ENCODE results near the gene HLA-DOA.

Gene HLA-DOA

DNA sequence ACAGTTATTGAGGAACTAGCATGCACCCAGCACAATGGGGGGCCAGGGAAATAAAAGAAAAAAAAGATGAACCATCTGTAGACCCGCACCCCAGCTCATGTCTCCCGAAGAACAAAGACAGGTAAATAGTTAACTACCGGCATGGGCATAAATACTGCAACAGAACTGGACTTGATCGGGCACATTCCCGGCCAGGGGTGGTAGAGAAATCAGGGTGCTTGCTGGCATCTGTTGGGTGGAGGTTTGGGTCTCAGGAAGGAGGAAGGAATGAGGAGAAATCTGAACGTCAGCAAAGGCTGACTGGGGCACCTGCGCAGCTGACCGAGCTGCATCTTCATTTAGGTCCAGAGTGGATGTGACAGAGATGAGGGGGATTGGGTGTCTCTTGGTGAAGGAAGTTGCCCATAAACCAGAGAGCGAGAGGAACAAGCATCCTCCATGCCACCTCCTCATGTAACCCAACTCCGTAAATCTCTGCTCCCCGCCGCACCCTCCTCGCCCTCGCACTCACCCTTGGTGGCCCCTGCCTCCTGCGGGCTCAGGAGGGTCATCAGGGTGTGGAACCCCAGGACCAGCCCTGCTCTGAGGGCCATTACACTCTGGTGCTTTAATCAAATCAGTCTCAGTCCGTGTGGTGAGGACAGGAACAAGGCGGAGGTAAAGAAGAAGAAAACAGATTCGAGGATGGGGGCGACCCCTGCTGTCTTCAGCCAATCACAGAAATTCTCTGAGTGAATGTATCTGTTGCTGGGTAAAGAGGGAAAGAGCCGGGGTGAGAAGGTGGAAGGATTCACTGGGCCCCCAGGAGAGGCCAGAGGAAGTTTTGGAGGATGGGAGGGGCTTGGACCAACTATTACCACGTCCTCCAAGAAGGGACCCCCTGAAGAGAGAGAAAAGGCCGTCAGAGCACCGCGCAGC lies at the start of gene HLA-DOA:
Gene HLA-DOA, minus strand, starts transcription at position 648 of the 918 bp plus-strand sequence.
- DNase-seq (ENCODE audit: low read depth), result peak; percentile 45

DNA sequence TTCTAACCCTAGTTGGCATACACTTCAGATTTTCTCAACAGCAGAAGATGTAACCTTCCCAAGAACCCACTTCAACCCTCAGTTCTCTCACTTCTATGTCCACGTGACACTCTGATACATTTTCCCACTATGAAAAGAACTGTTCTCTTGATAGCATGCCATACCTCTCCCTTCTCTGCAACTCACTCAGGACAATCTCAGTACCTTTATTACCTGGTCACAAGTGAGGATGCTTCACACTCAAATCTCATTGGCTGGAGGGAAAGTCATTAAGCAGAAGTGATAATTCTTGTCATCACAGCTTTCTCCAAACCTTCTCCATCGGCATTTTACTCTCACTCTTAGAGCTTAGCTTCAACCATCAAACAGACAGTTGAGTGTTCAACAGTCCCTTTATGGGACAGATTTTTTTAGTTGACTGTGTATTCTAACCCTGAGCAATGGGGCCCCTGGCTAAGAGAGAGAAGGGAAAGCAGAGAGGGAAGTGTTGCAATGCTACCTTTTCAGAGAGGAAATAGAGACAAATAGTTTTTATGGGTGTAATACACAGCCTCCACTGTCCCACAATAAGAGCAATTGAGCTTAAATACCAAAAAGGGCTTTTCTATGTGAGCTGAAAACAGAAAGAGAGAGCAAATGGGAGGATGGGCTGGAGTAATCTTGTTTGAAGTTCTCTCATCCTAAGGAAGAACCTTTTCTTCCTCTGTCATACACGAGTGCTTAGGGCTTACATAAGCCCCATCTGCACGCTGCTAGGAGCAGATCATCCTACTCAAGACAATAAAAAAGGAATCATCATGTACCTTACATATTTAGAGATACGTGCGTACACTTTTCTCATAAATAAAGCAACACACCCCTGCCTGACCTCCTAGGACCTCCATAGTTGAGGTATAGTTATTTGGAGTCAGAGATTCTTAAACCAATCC lies 48.1 kb upstream of the HLA-DOA start:
- DNase-seq (ENCODE audit: low read depth), result no peak

- no peak for DNase-seq (ENCODE audit: low read depth)
Measured at GRCh38 chr6:33053230-33053629, 43.8 kb upstream of the HLA-DOA start.

DNA sequence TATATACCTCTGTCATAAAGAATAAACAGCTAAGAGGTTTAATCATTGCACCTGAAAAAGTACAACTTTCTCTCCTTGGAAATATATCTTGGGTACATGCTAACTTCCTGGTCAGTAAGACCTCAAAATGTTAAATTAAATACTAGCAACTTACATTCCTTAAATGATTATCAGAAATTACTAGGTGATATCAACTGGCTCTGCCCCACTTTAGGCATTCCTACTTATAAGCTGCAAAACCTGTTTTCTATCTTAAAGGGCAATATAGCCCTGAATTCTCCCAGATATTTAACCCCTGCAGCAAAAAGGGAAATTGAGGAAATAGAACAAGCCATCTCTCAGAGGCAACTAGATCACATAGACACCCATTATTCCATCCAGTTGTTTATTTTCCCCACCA lies 43.2 kb upstream of the HLA-DOA start:
- DNase-seq (ENCODE audit: low read depth), result no peak

- DNase-seq (ENCODE audit: low read depth), result no peak
Measured at GRCh38 chr6:33050014-33050810, 40.8 kb upstream of the HLA-DOA start.

DNA sequence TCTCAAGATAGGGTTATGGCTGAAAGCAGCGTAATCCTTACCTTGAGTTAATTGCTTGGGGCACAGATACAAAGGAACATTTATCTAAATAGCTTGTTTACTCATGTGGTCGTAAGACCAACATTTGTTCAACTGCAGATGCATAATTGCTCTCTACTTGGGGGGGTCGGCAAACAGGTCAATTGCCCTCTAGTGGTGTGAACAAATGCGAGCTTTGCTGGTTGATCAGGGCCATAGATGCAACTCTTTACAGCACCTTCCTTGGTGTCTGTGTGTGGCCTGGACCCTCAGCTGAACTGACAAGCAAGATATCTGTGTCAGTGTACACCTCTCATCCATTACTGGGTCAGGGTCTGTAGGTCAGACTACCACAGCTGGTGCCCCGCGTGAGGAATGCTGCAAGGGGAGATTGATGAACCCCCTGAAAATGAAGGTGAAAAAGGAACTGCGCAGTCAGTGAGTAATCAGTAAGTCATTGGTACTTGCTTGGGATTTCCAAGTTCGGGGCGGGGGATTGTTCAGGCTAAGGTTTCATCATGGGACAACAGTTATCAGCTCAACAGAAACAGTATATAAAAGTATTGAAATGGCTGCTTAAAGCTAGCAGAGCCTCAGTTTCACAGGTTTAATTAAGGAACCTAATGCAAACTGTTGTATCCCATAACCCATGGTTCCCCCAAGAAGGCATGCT lies 40.1 kb upstream of the HLA-DOA start:
- DNase-seq (ENCODE audit: low read depth), result peak; percentile 22

GRCh38 chr6:33040157-33040556 lies 30.8 kb upstream of the HLA-DOA start:
- no peak for DNase-seq (ENCODE audit: low read depth)

- no peak for DNase-seq (ENCODE audit: low read depth)
Measured at GRCh38 chr6:33036535-33036934, 27.1 kb upstream of the HLA-DOA start.

GRCh38 chr6:33034554-33034953 lies 25.2 kb upstream of the HLA-DOA start:
- DNase-seq (ENCODE audit: low read depth), result no peak

GRCh38 chr6:33030245-33030644 lies 20.9 kb upstream of the HLA-DOA start:
- no peak for DNase-seq (ENCODE audit: low read depth)

GRCh38 chr6:33029328-33030184 lies 20.2 kb upstream of the HLA-DOA start:
- peak; percentile 17 for DNase-seq (ENCODE audit: low read depth)

GRCh38 chr6:33028220-33028849 lies 18.9 kb upstream of the HLA-DOA start:
- no peak for DNase-seq (ENCODE audit: low read depth)

DNA sequence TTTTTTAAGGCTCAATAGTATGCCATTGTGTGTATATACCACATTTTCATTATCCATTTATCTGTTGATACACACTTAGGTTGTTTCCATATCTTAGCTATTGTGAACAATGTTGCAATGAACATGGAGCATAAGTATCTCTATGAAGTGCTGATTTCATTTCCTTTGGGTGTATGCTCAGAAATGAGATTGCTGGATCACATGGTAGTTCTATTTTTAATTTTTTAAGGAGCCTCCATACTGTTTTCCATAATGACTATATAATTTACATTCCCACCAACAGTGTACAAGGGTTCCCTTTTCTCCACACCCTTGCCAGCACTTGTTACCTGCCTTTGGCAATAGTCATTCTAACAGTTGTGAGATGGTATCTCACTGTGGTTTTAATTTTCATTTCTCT lies 15.1 kb upstream of the HLA-DOA start:
- DNase-seq (ENCODE audit: low read depth), result no peak

GRCh38 chr6:33023536-33023935 lies 14.1 kb upstream of the HLA-DOA start:
- DNase-seq (ENCODE audit: low read depth), result no peak

- no peak for DNase-seq (ENCODE audit: low read depth)
Measured at GRCh38 chr6:33021917-33022316, 12.5 kb upstream of the HLA-DOA start.

- no peak for DNase-seq (ENCODE audit: low read depth)
Measured at GRCh38 chr6:33019372-33019771, 10.0 kb upstream of the HLA-DOA start.

GRCh38 chr6:33018904-33019303 lies 9.5 kb upstream of the HLA-DOA start:
- DNase-seq (ENCODE audit: low read depth), result peak; percentile 39

- no peak for DNase-seq (ENCODE audit: low read depth)
Measured at GRCh38 chr6:33018418-33018817, 9.0 kb upstream of the HLA-DOA start.

DNA sequence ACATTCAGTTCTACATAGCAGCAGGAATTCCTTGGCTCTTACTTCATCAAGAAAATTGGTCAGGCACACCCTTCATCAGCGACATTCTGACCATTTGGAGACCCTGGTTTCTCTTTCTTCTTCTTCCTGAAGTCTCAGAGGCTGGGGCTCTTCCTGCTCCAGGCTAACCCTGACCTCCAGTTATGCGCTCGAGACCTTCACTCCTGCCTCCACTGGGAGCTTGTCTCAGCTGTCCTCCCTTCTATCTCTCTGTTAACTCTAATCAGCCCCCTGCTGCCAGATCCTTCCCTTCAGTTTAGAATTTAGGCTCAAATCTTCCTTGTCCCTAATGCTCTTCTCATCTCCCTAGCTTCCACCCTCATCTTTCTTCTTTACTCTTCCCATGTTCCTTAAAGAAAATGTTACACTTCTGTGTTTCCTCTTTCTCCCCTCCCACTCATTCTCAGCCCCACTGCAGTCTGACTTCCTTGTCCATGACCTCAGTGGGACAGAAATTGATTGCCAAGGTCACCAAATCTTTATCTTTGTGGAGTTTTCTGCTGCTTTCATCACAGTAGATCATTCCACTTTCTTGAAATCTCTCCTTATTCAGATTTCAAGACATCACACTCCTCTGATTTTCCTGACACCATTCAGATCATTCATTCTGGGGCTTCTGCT lies 8.4 kb upstream of the HLA-DOA start:
- no peak for DNase-seq (ENCODE audit: low read depth)
